Measurements from ENCODE around the gene MDK.
"Not testable (repeated sequence)": the region's sequence is repeated elsewhere in the genome, so short reads cannot be mapped to it uniquely, and the experiment has no call there.

DNA sequence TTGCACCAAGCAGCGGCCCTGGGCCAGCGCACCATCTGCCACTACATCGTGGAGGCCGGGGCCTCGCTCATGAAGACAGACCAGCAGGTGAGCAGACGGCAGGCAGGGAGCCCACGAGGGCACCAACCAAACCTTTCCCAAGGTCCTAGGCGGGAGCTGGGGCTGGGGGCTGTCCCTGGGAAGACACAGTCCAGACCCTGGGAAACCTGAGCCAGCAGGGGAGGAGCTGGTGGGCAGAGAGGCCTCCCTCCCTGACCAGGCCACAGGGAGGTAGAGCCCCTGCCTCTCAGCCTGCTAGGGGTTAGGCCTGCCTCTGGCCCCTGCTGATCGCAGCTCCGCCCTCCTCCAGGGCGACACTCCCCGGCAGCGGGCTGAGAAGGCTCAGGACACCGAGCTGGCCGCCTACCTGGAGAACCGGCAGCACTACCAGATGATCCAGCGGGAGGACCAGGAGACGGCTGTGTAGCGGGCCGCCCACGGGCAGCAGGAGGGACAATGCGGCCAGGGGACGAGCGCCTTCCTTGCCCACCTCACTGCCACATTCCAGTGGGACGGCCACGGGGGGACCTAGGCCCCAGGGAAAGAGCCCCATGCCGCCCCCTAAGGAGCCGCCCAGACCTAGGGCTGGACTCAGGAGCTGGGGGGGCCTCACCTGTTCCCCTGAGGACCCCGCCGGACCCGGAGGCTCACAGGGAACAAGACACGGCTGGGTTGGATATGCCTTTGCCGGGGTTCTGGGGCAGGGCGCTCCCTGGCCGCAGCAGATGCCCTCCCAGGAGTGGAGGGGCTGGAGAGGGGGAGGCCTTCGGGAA lies 1.8 kb upstream of the MDK start:
- TF ChIP-seq POLR2A (IDR thresholded peaks at IDR 0.05), result not testable (repeated sequence)
- TF ChIP-seq, protein P1, sequence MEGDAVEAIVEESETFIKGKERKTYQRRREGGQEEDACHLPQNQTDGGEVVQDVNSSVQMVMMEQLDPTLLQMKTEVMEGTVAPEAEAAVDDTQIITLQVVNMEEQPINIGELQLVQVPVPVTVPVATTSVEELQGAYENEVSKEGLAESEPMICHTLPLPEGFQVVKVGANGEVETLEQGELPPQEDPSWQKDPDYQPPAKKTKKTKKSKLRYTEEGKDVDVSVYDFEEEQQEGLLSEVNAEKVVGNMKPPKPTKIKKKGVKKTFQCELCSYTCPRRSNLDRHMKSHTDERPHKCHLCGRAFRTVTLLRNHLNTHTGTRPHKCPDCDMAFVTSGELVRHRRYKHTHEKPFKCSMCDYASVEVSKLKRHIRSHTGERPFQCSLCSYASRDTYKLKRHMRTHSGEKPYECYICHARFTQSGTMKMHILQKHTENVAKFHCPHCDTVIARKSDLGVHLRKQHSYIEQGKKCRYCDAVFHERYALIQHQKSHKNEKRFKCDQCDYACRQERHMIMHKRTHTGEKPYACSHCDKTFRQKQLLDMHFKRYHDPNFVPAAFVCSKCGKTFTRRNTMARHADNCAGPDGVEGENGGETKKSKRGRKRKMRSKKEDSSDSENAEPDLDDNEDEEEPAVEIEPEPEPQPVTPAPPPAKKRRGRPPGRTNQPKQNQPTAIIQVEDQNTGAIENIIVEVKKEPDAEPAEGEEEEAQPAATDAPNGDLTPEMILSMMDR (IDR thresholded peaks at IDR 0.05), result not testable (repeated sequence)

Data from right lobe of liver (tissue), 4 donors.